ENCODE results near the gene PDE9A. TPM values are rescaled to one million over a fixed set of nuclear protein-coding genes. Genes with fewer than 3 reads are reported as not detected.

PDE9A gene
- total RNA-seq, 2 experiments from 2014 or later = 6.5 to 7.7 TPM

GRCh38 chr21:42655796-42656770 lies 2.7 kb downstream of the PDE9A start:
- no peaks in the 10 kb centered on the region for H3K36me3 Mint-ChIP-seq
- H3K9me3 Mint-ChIP-seq = no peaks in the 10 kb centered on the region
- peaks cover 23% of the 10 kb centered on the region for H3K4me1 Mint-ChIP-seq
- DNase-seq = no peak
- no peak overlapping the region for H3K4me3 Mint-ChIP-seq
- no peak overlapping the region for H3K27ac Mint-ChIP-seq
- H3K27me3 Mint-ChIP-seq = peaks cover 4% of the 10 kb centered on the region

DNA sequence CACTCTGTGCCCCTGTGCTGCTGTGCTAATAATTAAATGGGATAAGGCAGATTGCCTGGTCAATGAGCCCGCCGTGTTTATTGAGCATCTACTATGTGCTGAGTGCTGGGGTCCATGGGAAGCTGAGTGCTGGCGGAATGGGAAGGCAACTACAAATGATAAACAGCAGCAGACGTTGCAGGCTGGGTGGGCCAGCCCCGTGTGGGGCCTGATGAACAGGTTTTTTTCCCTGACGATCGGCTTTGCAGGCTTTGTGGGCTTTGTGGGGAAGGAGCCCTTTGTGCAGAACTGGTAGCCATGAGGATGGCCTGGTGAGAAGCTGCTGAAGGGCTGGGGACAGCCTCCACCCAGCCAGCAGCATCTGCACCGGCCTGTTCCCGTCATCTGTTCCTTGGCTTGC lies 3.5 kb downstream of the PDE9A start:
- Mint-ChIP-seq H3K27me3 (peaks cover 4% of the 10 kb centered on the region), H3K36me3 (no peaks in the 10 kb centered on the region), H3K4me3 (no peak overlapping the region), H3K4me1 (peaks cover 23% of the 10 kb centered on the region), H3K27ac (no peak overlapping the region), H3K9me3 (no peaks in the 10 kb centered on the region)
- no peak for DNase-seq

GRCh38 chr21:42657676-42658319 lies 4.4 kb downstream of the PDE9A start:
- Mint-ChIP-seq H3K36me3 (no peaks in the 10 kb centered on the region), H3K27me3 (peaks cover 3% of the 10 kb centered on the region), H3K27ac (no peak overlapping the region), H3K4me3 (no peak overlapping the region), H3K4me1 (peaks cover 23% of the 10 kb centered on the region), H3K9me3 (no peaks in the 10 kb centered on the region)
- DNase-seq = no peak

DNA sequence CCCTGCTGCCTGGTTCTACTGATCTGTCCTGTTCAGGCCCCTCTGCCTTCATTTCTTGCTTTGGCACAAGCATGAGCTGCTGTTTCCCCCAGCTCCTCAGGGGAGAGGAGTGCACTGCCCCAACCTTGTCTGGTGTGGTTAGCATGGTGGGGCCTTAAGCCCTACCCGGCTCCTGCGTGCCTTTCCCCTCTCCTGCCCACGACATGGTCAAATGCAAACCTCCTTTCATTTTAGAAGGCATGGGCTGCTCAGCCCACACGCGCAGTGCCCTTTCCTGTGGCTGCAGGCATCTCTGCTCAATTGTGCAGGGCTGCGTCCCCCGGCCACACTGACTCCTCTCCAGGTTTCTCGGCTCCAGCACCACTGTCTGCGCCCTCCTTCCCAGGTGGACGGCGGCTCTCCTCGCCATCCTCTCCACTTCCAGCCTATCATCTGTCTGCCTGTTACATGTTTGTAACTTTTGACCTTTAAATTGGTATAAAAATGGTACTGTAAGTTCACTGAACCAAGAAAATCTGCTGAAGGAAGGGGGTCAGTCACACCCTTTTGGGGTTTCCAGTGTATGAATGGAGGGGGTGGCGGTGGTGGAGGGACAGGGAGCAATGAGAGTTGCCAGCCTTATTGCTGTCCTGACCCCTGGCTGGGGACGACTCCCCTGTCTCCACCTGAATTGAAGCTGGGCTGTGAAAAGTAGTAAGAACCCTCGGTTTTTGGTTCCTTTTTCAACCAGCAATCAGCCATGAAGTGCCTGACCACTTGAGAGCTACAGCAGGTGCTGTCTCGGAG lies 5.1 kb downstream of the PDE9A start:
- Mint-ChIP-seq H3K4me1 (peaks cover 19% of the 10 kb centered on the region), H3K9me3 (no peaks in the 10 kb centered on the region), H3K36me3 (no peaks in the 10 kb centered on the region), H3K27me3 (no peaks in the 10 kb centered on the region), H3K27ac (no peak overlapping the region), H3K4me3 (no peak overlapping the region)
- no peak for DNase-seq

DNA sequence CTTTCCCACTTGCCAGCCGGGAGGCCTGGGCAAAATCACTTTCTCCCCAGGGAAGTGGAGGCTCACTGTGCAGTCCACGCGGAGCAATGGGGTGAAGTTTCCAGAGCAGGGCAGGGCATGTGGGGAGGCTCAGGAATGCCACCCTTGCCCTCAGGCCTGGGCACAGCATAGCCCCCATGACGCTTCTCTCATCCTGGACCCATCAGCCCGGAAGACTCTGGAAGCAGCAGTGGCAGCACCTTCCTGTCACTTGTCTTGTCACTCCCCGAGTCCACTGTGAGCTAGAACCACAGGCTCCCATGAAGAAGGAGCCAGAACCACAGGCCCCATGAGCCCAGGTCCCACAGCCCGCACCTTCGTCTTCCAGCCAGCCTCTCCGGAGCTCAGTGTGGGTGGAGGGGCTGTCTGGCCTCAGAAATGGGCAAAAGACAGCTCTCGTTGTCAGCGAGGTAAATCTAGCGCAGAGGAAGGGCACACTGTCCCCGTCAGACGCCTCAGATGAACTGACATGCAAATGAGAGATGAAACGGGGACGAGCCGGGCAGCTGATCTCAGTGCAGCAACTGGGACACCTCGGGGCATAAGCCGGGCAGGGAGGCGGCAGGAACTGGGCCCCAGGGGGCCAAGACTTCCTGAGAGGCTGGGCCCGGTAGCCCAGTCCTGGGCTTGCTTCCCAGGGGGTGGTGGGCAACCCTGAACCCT lies 6.1 kb downstream of the PDE9A start:
- H3K27ac Mint-ChIP-seq = no peak overlapping the region
- H3K4me1 Mint-ChIP-seq = peaks cover 18% of the 10 kb centered on the region
- H3K9me3 Mint-ChIP-seq = no peaks in the 10 kb centered on the region
- H3K4me3 Mint-ChIP-seq = no peak overlapping the region
- H3K36me3 Mint-ChIP-seq = no peaks in the 10 kb centered on the region
- DNase-seq = no peak
- no peaks in the 10 kb centered on the region for H3K27me3 Mint-ChIP-seq

- Mint-ChIP-seq H3K27me3 (no peaks in the 10 kb centered on the region), H3K36me3 (no peaks in the 10 kb centered on the region), H3K4me1 (peaks cover 12% of the 10 kb centered on the region), H3K27ac (no peak overlapping the region), H3K4me3 (no peak overlapping the region), H3K9me3 (no peaks in the 10 kb centered on the region)
- DNase-seq = no peak
Observed at GRCh38 chr21:42660118-42660470, 6.7 kb downstream of the PDE9A start.

- no peak for DNase-seq
- Mint-ChIP-seq H3K36me3 (no peaks in the 10 kb centered on the region), H3K4me3 (no peak overlapping the region), H3K27me3 (no peaks in the 10 kb centered on the region), H3K4me1 (peaks cover 3% of the 10 kb centered on the region), H3K9me3 (no peaks in the 10 kb centered on the region), H3K27ac (no peak overlapping the region)
Observed at GRCh38 chr21:42661688-42662429, 8.4 kb downstream of the PDE9A start.

DNA sequence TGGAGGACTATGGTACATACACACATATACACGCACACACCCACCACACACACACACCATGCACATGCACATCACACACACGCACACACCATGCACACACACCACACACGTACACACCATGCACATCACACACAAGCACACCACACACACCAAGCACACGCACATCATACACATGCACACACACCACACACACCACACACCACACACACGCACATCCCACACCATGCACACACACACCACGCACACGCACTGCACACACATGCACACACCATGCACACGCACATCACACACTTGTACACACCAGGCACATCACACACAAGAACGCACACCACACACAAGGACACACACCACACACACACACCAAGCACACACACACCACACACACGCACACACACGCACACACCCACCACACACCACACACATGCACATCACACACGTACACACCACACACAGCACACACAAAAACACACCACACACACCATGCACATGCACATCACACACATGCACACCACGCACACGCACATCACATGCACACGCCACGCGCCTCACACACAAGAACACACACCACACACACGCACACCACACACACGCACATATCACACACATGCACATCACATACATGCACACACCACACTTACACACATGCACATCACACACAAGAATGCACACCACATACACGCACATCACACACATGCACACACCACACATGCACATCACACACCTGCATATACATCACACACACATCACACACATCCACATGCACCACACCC lies 9.2 kb downstream of the PDE9A start:
- H3K4me1 Mint-ChIP-seq = peaks cover 3% of the 10 kb centered on the region
- no peaks in the 10 kb centered on the region for H3K36me3 Mint-ChIP-seq

DNA sequence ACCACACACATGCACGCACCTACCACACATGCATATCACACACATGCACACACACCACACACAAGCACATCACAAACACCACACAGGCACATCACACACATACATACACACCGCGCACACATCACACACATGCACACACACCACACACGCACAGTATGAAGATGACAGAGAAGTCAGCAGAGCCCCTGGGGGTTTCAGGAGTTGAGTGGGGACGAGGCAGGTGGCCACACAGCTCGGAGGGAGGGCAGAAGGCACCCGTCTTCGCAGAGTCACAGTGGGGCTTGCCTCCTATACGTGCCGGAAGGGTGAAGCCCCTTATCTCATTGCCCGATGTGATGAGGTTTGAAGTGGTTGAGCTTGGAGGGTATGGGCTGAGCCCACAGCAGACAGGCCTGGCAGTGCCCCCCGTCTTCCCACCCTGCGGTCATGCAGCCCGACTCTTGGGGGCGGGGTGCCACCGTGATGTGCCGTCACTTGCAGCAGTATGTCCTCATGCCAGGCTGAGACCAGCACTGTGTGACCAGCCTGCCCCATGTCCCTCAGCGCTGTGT lies 9.9 kb downstream of the PDE9A start:
- Mint-ChIP-seq H3K4me3 (no peak overlapping the region), H3K27ac (no peak overlapping the region), H3K36me3 (no peaks in the 10 kb centered on the region), H3K9me3 (no peaks in the 10 kb centered on the region), H3K4me1 (peaks cover 3% of the 10 kb centered on the region), H3K27me3 (no peaks in the 10 kb centered on the region)
- no peak for DNase-seq

More for the DNA sequence above, 9.2 kb downstream of the PDE9A start:
- Mint-ChIP-seq H3K4me3 (no peak overlapping the region), H3K27ac (no peak overlapping the region), H3K27me3 (no peaks in the 10 kb centered on the region), H3K9me3 (no peaks in the 10 kb centered on the region)
- DNase-seq = no peak

DNA sequence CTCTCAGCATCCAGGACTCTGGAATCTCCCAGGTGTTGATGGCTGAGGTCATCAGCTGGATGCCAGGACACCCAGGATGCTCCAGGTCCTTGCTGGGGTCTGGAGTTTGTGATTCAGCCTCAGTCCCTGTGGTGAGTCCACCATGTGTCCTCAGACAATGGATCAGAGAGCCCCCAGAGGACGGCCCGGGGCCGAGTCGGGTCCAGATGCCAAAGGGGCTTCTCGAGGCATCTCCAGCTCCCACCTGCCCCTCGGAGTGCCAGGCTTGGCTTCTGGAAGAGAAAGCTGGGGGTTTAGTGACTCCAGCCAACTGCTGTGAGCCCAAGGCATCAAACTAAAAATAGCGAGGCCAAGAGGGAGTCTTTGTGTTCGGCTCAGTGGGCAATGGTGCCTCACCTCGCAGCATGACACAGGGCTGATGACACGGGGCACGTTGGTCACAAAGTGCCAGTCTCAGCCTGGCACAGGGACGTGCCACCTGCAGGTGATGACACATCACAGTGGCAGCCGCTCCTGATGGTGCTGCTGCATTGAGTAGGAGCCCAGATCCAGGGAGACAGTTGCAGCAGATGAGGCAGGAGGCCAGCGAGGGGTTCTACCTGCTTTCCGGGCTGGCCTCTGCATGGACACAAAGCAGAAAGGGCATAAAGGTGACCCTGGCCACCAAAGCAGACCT lies 10.6 kb downstream of the PDE9A start:
- Mint-ChIP-seq H3K4me3 (no peak overlapping the region), H3K4me1 (no peaks in the 10 kb centered on the region), H3K36me3 (no peaks in the 10 kb centered on the region), H3K9me3 (no peaks in the 10 kb centered on the region), H3K27ac (no peak overlapping the region), H3K27me3 (no peaks in the 10 kb centered on the region)
- no peak for DNase-seq

DNA sequence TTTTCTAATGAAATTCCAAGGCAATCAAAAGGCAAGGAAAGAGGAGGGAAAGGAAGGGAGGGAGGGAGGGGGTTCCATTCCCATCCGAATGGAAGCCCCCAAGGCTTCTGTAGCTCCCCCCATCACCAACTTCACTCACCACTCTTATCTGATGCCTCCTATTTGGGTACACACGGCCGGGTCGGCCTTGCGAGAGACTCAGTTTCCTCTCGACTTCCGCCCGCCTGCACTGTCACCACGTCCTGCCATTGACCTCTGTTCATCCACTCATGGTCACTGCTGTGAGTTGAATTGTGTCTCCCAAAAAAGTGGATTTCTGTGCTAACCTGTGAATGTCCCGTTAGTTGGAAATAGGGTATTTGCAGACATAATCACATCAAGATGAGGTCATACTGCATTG lies 11.2 kb downstream of the PDE9A start:
- no peaks in the 10 kb centered on the region for H3K27me3 Mint-ChIP-seq
- H3K27ac Mint-ChIP-seq = no peak overlapping the region
- H3K36me3 Mint-ChIP-seq = no peaks in the 10 kb centered on the region
- H3K9me3 Mint-ChIP-seq = no peaks in the 10 kb centered on the region
- H3K4me3 Mint-ChIP-seq = no peak overlapping the region
- H3K4me1 Mint-ChIP-seq = no peaks in the 10 kb centered on the region
- DNase-seq = no peak

GRCh38 chr21:42665026-42665425 lies 11.6 kb downstream of the PDE9A start:
- Mint-ChIP-seq H3K9me3 (no peaks in the 10 kb centered on the region), H3K4me1 (no peaks in the 10 kb centered on the region), H3K27me3 (no peaks in the 10 kb centered on the region), H3K36me3 (no peaks in the 10 kb centered on the region), H3K4me3 (no peak overlapping the region), H3K27ac (no peak overlapping the region)
- no peak for DNase-seq

DNA sequence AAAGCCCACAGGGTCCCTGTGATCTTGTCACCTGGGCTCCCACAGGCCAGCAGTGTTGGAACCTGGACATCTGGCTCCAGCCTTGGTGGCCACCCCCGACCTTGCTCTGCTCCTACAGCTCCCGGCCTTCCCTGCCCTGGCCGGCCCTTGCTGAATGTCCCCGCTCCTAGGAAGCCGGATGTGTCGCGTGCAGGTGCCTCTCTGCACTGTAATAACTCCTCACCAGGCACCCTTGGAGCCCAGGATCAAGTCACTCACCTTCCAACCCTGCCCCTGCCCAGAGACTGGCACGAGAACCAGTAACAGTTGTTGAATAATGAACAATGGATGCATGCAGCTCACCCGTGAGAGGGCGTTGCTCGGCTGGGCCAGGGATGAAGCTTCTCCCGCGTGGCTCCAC lies 12.1 kb downstream of the PDE9A start:
- H3K4me1 Mint-ChIP-seq = no peaks in the 10 kb centered on the region
- no peak for DNase-seq
- no peaks in the 10 kb centered on the region for H3K36me3 Mint-ChIP-seq
- no peaks in the 10 kb centered on the region for H3K27me3 Mint-ChIP-seq
- no peaks in the 10 kb centered on the region for H3K9me3 Mint-ChIP-seq
- no peak overlapping the region for H3K27ac Mint-ChIP-seq
- H3K4me3 Mint-ChIP-seq = no peak overlapping the region
